HFF-Myc (cell line): ENCODE results near the gene E2F3.

Experiments
- DNase-seq: peaks from one replicate; pipeline ENCODE4 v3.0.0-alpha.2; 2011; ENCODE audit warnings: low read depth; ENCODE audit errors: extremely low read depth
- H3K4me3 ChIP-seq: replicated peaks from 2 replicates; pipeline ENCODE4 v1.5.1; 2011; ENCODE audit warnings: low read depth, mild to moderate bottlenecking, control low read depth, low read length
- TF ChIP-seq, protein P1 (sequence below): IDR thresholded peaks from 2 replicates; pipeline ENCODE4 v1.5.1; 2012; ENCODE audit warnings: mild to moderate bottlenecking, low read depth, low read length, control low read depth; ENCODE audit errors: missing control alignments

Gene E2F3

DNA sequence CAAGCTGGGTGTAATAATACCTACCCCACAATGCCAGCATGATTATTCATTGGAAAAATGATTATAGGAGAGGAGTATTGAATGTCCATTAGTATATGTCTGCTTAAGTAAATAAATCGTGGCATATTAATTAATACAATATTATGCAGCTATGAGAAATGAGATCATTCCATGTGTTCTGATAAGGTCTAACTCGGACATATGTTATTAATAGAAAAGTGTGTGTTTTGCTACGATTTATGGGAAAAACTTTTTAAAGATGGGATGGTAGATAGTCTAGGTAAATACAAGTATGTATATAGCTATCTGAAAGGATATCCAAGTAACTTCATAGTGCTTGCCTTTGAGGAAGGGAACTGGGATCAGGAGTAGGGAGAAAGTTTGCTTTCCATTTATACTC is 71.1 kb downstream of the E2F3 start:
- TF ChIP-seq, protein P1, sequence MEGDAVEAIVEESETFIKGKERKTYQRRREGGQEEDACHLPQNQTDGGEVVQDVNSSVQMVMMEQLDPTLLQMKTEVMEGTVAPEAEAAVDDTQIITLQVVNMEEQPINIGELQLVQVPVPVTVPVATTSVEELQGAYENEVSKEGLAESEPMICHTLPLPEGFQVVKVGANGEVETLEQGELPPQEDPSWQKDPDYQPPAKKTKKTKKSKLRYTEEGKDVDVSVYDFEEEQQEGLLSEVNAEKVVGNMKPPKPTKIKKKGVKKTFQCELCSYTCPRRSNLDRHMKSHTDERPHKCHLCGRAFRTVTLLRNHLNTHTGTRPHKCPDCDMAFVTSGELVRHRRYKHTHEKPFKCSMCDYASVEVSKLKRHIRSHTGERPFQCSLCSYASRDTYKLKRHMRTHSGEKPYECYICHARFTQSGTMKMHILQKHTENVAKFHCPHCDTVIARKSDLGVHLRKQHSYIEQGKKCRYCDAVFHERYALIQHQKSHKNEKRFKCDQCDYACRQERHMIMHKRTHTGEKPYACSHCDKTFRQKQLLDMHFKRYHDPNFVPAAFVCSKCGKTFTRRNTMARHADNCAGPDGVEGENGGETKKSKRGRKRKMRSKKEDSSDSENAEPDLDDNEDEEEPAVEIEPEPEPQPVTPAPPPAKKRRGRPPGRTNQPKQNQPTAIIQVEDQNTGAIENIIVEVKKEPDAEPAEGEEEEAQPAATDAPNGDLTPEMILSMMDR: no peak
- H3K4me3 ChIP-seq: no peak overlapping the region
- DNase-seq: no peak

DNA sequence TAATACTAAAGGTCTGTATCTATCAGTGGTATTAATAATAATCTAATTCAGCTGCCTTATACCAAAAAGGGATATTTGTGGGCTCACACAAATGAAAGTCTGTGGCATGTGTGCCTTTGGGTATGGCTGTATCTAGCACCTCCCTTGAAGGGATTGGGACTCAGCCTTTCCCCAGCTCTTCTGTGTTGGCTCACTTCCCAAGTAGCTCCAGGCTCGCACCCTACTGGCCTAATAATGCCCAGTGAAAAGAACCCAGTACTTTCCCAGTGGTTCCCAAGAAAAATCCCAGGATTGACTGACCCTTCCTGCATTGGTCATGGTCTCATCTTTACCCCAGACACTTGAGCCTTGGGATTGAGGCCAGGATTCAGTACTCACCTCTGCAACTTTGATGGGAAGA is 71.8 kb downstream of the E2F3 start:
- TF ChIP-seq, protein P1: no peak
- no peak overlapping the region for H3K4me3 ChIP-seq
- no peak for DNase-seq

DNA sequence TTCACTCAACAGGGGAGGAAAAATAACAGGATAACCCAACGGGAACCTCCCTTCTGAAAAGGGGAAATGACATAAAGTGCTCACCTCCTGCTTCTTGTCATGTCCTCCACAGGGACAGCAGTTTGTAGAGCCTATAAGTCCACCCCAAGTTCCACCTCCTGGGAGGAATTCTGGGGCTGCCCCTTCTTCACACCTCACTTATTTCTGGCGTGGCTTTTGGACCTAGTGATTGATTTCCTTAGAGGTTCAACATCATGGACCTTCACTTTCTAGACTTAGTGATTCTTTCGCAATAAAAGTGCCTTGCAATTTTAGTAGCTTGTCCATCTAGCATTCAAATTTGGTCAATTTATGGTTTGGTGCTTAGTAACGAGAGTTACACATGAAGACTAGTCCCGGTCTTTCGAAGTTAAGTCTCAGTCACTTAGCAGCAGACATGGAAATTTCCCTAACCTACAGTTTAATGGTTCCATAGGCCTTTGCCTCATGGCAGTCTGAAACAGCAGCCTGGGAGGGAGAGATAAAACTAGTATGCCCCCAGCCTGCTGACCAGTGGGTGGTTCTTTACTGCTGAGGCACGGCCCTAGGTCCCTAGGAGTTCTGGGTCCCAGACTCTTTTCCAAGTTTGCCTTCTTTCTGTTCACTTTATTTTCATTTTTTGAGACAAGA is 73.3 kb downstream of the E2F3 start:
- TF ChIP-seq, protein P1: no peak
- no peak overlapping the region for H3K4me3 ChIP-seq
- DNase-seq: no peak

DNA sequence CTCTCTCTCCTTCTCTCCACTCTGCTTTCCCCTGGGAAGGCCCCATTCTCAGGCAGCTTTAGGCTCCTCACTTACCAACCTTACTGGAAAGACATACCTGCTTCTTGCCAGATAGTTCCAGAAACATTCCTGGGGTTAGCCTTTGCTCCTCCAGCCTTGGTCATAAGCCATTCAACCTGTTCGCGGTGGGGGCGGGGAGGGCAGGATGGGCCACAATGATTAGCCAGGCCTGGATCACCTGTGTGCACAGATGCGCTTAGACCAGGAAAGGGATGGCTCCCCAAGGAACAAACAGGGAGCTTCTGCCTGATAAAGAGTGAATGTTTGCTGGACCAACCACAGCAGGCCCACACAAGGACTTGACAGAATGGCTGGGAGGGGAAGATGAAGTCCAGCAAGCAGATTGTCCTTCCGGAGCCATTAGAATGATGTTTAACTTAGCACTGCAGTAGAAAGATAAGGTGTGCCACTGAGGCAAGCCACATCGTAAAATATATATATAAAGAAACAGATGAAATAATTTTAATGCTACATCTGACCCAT is 74.9 kb downstream of the E2F3 start:
- no peak overlapping the region for H3K4me3 ChIP-seq
- TF ChIP-seq, protein P1: no peak
- DNase-seq: no peak

DNA sequence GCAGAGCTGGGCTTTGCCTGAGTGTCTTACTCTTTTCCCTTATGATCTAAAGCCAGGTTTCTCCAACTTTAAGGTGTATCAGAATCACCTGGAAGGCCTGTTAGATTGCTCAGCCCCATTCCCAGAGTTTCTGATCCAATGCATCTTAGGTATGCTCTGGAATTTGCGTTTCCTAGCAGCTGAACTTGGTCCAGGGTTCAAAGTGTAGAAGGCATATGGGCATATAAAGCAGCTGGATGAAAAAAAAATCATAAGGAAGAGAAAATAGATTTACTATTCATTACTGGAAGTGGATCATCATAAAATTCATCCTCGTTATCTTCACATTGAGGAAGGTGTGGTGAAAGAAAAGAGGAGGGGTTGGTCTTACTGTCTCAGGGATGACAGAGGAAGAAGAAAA is 75.8 kb downstream of the E2F3 start:
- TF ChIP-seq, protein P1: no peak
- no peak for DNase-seq
- no peak overlapping the region for H3K4me3 ChIP-seq

DNA sequence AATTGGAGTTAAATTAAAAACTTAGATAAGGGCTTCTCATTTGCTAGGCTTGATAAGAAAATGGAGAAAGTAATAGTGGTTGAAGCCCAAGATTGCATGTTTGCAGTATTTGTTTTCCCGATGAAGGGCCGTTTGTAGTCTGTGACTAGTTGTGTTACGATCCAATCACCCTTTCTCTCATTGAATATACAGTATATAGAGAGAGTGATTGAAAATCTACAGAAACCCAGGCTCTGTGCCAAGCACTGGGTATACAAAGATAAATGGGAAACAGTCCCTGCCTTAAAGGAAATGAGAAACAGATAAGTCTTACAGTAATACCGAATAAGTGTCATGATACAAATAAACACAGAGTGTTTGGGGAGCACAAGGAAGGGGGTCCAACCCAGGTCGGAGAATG is 77.4 kb downstream of the E2F3 start:
- no peak overlapping the region for H3K4me3 ChIP-seq
- no peak for DNase-seq

More for the DNA sequence above, 77.4 kb downstream of the E2F3 start:
- TF ChIP-seq, protein P1: no peak
